ENCODE results near the gene HSFY1.
"Not testable (repeated sequence)": the region's sequence is repeated elsewhere in the genome, so short reads cannot be mapped to it uniquely, and the experiment has no call there.

HSFY1 gene
- 0 reads per million in 4 donors for total RNA-seq

DNA sequence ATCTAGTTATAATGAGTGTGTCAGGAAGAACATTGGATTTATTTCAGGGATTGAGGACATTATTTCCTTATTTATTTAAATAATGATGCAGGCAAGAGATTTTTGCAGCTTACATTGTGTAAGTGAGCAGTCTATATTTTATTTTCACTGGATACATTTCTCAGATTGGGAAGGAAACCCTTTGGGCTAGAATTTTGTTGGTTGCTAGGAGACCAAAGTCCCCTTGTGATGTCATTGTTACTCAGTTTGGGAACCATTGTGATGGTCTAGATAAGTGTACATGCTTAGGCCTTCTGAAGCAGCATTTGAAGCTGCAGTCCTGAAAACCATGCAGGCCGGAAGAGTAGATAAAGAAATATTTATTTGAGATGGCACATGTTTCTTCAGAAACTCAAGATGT, at the start of gene HSFY1:
TSS of gene HSFY1 (plus strand) at position 301 of the 400 bp plus-strand sequence. CDS start at position 369, 68 bp downstream.
- not testable (repeated sequence) for DNase-seq

- DNase-seq, result not testable (repeated sequence)
Measured at GRCh38 chrY:18504266-18504665, 42.3 kb upstream of the HSFY1 start.

- not testable (repeated sequence) for DNase-seq
Measured at GRCh38 chrY:18530995-18531655, 15.4 kb upstream of the HSFY1 start.

- not testable (repeated sequence) for DNase-seq
Measured at GRCh38 chrY:18538952-18539351, 7.6 kb upstream of the HSFY1 start.

DNA sequence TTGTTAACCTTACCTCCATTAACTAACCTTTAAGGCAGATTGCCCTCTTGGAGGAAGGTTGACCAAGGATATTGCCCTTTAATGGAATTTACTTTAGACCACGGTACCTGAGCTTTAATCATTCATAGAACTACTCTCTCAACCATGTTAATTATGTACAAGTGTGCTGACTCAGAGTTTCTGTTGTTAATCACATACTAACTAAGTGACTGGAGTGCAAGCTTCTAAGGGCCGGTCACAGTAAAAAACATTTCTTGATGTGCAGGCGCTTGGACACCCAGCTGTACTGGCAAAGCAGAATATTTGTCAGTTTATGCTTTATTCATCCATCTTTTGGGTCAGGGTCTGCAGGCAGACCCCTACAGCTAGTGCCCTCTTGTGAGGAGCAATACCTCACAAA, 6.6 kb downstream of the HSFY1 start:
- DNase-seq, result not testable (repeated sequence)

- not testable (repeated sequence) for DNase-seq
Measured at GRCh38 chrY:18565915-18566314, 19.4 kb downstream of the HSFY1 start.
